GM12891 (cell line): ENCODE results near the gene GNB1L.

Experiments
- POLR2A ChIP-seq: IDR thresholded peaks from 2 replicates; pipeline ENCODE4 v1.6.1; 2011; ENCODE audit warnings: low read depth, low read length, control low read depth
- POLR2AphosphoS5 ChIP-seq: IDR thresholded peaks from 2 replicates; pipeline ENCODE4 v1.6.1; 2011; ENCODE audit warnings: low read depth, low read length, control low read depth
- POU2F2 ChIP-seq: IDR thresholded peaks from 2 replicates; pipeline ENCODE4 v1.6.1; 2011; ENCODE audit warnings: low read depth, mild to moderate bottlenecking, control low read depth, low read length, moderate library complexity
- TAF1 ChIP-seq: IDR thresholded peaks from 2 replicates; pipeline ENCODE4 v1.6.1; 2011; ENCODE audit warnings: low read depth, low read length, control low read depth

DNA sequence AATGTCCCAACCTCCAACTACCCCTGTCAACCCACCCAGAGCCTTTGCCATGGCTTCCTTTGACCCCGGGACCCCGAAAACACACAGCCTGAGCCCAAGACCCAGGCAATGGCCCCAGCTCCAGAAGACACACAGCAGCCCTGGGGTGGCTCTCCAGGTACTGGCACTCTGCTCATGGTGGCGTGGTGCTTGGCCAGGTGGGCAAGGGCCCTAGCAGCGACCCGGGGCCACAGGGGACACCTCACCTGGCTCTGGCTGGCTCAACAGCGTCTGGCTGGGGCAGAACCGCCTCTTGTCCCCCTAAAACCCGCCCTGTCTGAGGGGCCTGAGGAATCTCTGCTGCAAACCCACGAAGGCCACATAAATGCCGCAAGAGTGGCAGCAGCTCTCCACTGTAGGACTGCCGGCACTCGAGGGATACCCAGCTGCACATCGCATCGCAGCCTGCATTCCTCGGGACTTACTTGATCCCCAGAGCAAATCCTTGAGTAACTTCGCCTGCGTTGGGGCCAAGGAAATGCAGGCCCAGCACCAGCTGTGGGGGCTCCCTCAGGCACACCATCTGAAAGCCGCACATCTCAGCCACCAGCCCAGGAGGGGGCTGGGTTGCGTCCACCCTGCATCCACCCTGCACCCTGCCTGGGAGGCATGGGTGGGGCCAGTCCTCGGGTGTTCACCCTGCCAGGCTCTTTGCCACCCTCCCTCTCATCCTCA lies 23.1 kb upstream of the GNB1L start:
- TF ChIP-seq POLR2A, result no peak
- TF ChIP-seq POLR2AphosphoS5, result no peak
- no peak for TF ChIP-seq TAF1
- TF ChIP-seq POU2F2, result no peak
